Mesothelial cell of epicardium (in vitro differentiated cells): ENCODE measurements around the gene SPTLC1. TPM values are rescaled to one million over a fixed set of nuclear protein-coding genes. Genes with fewer than 3 reads are reported as not detected.
"Not testable (repeated sequence)": the region's sequence is repeated elsewhere in the genome, so short reads cannot be mapped to it uniquely, and the experiment has no call there.

ENCODE experiments used
- DNase-seq, 2 experiments: peaks; one replicate each; pipeline ENCODE4 v3.0.0; 2021; ENCODE audit warnings: low spot score in 2 of 2; ENCODE audit not compliant: unreplicated experiment in 2 of 2
- H3K27ac Mint-ChIP-seq: 2 replicates; pipeline ENCODE4 v1.8.0; 2021; ENCODE audit warnings: mixed read lengths
- H3K27me3 Mint-ChIP-seq: 2 replicates; pipeline ENCODE4 v1.8.0; 2021; ENCODE audit warnings: low read depth, mixed read lengths
- H3K36me3 Mint-ChIP-seq: 2 replicates; pipeline ENCODE4 v1.8.0; 2021; ENCODE audit warnings: mixed read lengths
- H3K4me1 Mint-ChIP-seq: 2 replicates; pipeline ENCODE4 v1.8.0; 2021; ENCODE audit warnings: mixed read lengths
- H3K4me3 Mint-ChIP-seq: 2 replicates; pipeline ENCODE4 v1.8.0; 2021; ENCODE audit warnings: mild to moderate bottlenecking, moderate library complexity, mixed read lengths
- H3K9me3 Mint-ChIP-seq: 2 replicates; pipeline ENCODE4 v1.8.0; 2021; ENCODE audit warnings: mixed read lengths
- total RNA-seq: library from RNA; stranded (reverse); gene quantifications from 3 replicates; pipeline ENCODE4 v1.2.1, GENCODE V29; 2021
- TF ChIP-seq, protein P1 (sequence below): fragments of 200-600 bp; sonication (generic); IDR thresholded peaks from one replicate; pipeline ENCODE4 v1.5.0; 2021; ENCODE audit warnings: antibody characterized with exemption; ENCODE audit not compliant: unreplicated experiment

The SPTLC1 gene
- total RNA-seq, 1 donor from 2014 or later = 77.7 TPM

GRCh38 chr9:92147852-92148180 lies 32.6 kb upstream of the SPTLC1 start:
- TF ChIP-seq, protein P1, sequence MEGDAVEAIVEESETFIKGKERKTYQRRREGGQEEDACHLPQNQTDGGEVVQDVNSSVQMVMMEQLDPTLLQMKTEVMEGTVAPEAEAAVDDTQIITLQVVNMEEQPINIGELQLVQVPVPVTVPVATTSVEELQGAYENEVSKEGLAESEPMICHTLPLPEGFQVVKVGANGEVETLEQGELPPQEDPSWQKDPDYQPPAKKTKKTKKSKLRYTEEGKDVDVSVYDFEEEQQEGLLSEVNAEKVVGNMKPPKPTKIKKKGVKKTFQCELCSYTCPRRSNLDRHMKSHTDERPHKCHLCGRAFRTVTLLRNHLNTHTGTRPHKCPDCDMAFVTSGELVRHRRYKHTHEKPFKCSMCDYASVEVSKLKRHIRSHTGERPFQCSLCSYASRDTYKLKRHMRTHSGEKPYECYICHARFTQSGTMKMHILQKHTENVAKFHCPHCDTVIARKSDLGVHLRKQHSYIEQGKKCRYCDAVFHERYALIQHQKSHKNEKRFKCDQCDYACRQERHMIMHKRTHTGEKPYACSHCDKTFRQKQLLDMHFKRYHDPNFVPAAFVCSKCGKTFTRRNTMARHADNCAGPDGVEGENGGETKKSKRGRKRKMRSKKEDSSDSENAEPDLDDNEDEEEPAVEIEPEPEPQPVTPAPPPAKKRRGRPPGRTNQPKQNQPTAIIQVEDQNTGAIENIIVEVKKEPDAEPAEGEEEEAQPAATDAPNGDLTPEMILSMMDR = no peak
- H3K9me3 Mint-ChIP-seq = no peaks in the 10 kb centered on the region
- peak overlapping the region; percentile 94 for H3K27ac Mint-ChIP-seq
- no peaks in the 10 kb centered on the region for H3K27me3 Mint-ChIP-seq
- peaks cover 48% of the 10 kb centered on the region for H3K4me1 Mint-ChIP-seq
- no peak overlapping the region for H3K4me3 Mint-ChIP-seq
- H3K36me3 Mint-ChIP-seq = no peaks in the 10 kb centered on the region
- no peak for DNase-seq

- peaks cover 44% of the 10 kb centered on the region for H3K4me1 Mint-ChIP-seq
- no peaks in the 10 kb centered on the region for H3K9me3 Mint-ChIP-seq
- no peaks in the 10 kb centered on the region for H3K27me3 Mint-ChIP-seq
- no peaks in the 10 kb centered on the region for H3K36me3 Mint-ChIP-seq
- H3K4me3 Mint-ChIP-seq = peak overlapping the region; percentile 61
- no peak for DNase-seq
- TF ChIP-seq, protein P1 = no peak
- H3K27ac Mint-ChIP-seq = peak overlapping the region; percentile 94
These were observed 32.0 kb upstream of the SPTLC1 start for GRCh38 chr9:92147030-92147851.

- TF ChIP-seq, protein P1 = no peak
- DNase-seq = no peak
- Mint-ChIP-seq H3K4me3 (peak overlapping the region; percentile 61), H3K27me3 (no peaks in the 10 kb centered on the region), H3K9me3 (no peaks in the 10 kb centered on the region), H3K36me3 (no peaks in the 10 kb centered on the region), H3K4me1 (peaks cover 44% of the 10 kb centered on the region), H3K27ac (peak overlapping the region; percentile 94)
These were observed 31.4 kb upstream of the SPTLC1 start for GRCh38 chr9:92146610-92147009.

DNA sequence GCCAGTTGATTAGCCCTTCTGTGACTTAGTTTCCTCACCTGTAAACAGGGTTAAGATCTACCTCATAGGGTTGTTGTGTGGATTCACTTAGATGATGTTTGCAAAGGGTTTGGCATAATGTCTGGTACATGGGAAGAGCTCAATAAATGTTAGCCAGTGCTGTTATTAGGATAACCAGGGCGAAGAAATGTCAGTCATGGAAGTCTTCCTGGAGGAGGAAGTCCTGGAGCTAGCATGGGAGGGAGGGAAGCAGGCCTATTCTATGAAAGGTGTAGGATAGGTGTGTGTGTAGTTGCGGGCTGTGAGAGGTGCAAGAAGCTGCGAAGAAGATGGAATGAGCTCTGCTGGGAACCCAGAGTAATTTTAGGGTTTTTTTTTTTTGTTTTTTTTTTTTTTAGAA lies 30.6 kb upstream of the SPTLC1 start:
- H3K4me3 Mint-ChIP-seq, H3K27me3 Mint-ChIP-seq, H3K36me3 Mint-ChIP-seq, H3K9me3 Mint-ChIP-seq, DNase-seq: not testable (repeated sequence)
- Mint-ChIP-seq H3K4me1 (peaks cover 43% of the 10 kb centered on the region), H3K27ac (peak overlapping the region; percentile 57)

- H3K4me3 Mint-ChIP-seq = peak overlapping the region; percentile 74
- H3K36me3 Mint-ChIP-seq = no peaks in the 10 kb centered on the region
- TF ChIP-seq, protein P1 = no peak
These were observed 27.1 kb upstream of the SPTLC1 start for GRCh38 chr9:92142329-92142728.

DNA sequence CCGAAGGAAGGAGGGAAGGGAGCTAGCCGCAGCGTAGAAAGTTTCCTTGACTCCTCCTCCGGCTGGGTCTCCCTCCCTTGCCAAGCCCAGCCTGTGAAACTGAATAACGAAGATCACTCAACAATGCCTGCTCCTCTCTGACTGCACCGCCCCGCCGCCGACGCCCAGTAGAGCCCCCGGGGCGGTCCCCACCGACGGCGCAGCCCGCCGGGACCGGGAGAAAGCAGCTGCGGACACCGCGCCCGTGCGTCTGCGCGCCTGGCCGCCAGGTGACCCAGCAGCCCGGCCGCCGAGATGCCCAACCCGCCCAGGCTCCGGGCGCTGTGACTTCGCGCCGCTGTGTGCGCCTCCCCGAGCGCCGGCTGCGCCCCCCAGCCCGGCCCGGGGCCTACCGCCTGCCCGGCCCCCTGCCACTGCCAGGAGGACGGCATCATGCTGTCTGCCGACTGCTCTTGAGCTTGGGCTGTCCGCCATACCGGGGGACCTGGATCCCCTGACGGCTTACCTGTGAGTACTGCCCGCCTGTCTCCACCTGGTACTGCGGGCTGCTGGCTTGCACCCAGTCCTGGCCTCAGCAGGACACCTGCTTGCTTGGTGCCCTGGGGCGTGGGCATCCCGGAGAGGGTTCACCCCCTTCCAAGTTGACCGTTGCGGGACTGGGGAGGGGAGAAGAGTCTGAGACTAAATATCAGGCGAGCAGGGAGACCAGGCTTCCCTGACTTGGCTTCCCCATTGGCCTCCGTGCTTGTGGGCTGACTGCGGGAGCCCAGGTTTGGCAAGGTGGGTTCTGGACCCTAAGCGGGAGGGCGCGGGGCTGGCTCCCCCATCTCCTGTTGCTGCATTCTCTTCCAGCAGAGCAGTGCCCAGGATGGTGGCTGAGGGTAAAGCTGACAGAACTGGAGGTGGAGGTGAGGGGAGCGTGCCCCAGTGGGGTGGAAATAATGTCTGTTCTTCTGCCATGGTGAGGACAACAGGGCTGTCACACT lies 26.2 kb upstream of the SPTLC1 start:
- peak overlapping the region; percentile 84 for H3K4me3 Mint-ChIP-seq
- H3K27ac Mint-ChIP-seq = peak overlapping the region; percentile 84
- no peaks in the 10 kb centered on the region for H3K36me3 Mint-ChIP-seq
- DNase-seq = peak in 1 of 2 experiments; percentile 72
- no peaks in the 10 kb centered on the region for H3K9me3 Mint-ChIP-seq
- TF ChIP-seq, protein P1 = no peak
- H3K4me1 Mint-ChIP-seq = peaks cover 21% of the 10 kb centered on the region
- H3K27me3 Mint-ChIP-seq = no peaks in the 10 kb centered on the region

More at GRCh38 chr9:92142329-92142728, 27.1 kb upstream of the SPTLC1 start:
- Mint-ChIP-seq H3K27me3 (no peaks in the 10 kb centered on the region), H3K27ac (no peak overlapping the region), H3K9me3 (no peaks in the 10 kb centered on the region), H3K4me1 (peaks cover 30% of the 10 kb centered on the region)
- no peak for DNase-seq
